ENCODE data around the gene POU3F1.

The POU3F1 gene

GRCh38 chr1:38027201-38028104 lies 19.1 kb downstream of the POU3F1 start:
- no peak for FAIRE-seq

- no peak for FAIRE-seq
Measured at GRCh38 chr1:38026592-38027200, 19.9 kb downstream of the POU3F1 start.

GRCh38 chr1:38025664-38026063 lies 20.9 kb downstream of the POU3F1 start:
- FAIRE-seq, result no peak

GRCh38 chr1:38025233-38025632 lies 21.4 kb downstream of the POU3F1 start:
- FAIRE-seq, result no peak

GRCh38 chr1:38022810-38023209 lies 23.8 kb downstream of the POU3F1 start:
- no peak for FAIRE-seq

- no peak for FAIRE-seq
Measured at GRCh38 chr1:38021969-38022368, 24.6 kb downstream of the POU3F1 start.

- FAIRE-seq, result no peak
Measured at GRCh38 chr1:38020396-38020795, 26.2 kb downstream of the POU3F1 start.

GRCh38 chr1:38018864-38019343 lies 27.7 kb downstream of the POU3F1 start:
- peak; percentile 58 for FAIRE-seq

GRCh38 chr1:38015978-38016725 lies 30.4 kb downstream of the POU3F1 start:
- FAIRE-seq, result no peak

- FAIRE-seq, result no peak
Measured at GRCh38 chr1:38014724-38015424, 31.7 kb downstream of the POU3F1 start.

- no peak for FAIRE-seq
Measured at GRCh38 chr1:38014171-38014570, 32.4 kb downstream of the POU3F1 start.

- FAIRE-seq, result no peak
Measured at GRCh38 chr1:38013227-38013622, 33.4 kb downstream of the POU3F1 start.

- FAIRE-seq, result peak; percentile 96
Measured at GRCh38 chr1:38012363-38013226, 34.0 kb downstream of the POU3F1 start, which contains the start of gene UTP11. Gene UTP11, plus strand, starts transcription at chr1:38012734. Its CDS starts 69 bp downstream, at chr1:38012803.

- no peak for FAIRE-seq
Measured at GRCh38 chr1:38009841-38010180, 36.8 kb downstream of the POU3F1 start.

GRCh38 chr1:38009088-38009840 lies 37.3 kb downstream of the POU3F1 start:
- no peak for FAIRE-seq

- FAIRE-seq, result no peak
Measured at GRCh38 chr1:38006008-38006828, 40.4 kb downstream of the POU3F1 start.

- FAIRE-seq, result no peak
Measured at GRCh38 chr1:38005195-38006007, 41.2 kb downstream of the POU3F1 start, which contains the start of gene FHL3. Gene FHL3, minus strand, starts transcription at chr1:38005514. Its CDS starts 6,102 bp downstream, at chr1:37999412.

- no peak for FAIRE-seq
Measured at GRCh38 chr1:38004284-38005108, 42.1 kb downstream of the POU3F1 start.

Data from TTC549 (cell line).